AG09319 (cell line): ENCODE data around the gene CHSY1.

ENCODE experiments used
- DNase-seq: peaks from one replicate; pipeline ENCODE4 v3.0.0-alpha.2; 2010; ENCODE audit warnings: low read depth; ENCODE audit errors: extremely low read depth
- TF ChIP-seq, protein P1 (sequence below): IDR thresholded peaks from 2 replicates; pipeline ENCODE4 v1.5.1; 2011; ENCODE audit warnings: low read depth, mild to moderate bottlenecking, inconsistent platforms, low read length, moderate library complexity

The CHSY1 gene

DNA sequence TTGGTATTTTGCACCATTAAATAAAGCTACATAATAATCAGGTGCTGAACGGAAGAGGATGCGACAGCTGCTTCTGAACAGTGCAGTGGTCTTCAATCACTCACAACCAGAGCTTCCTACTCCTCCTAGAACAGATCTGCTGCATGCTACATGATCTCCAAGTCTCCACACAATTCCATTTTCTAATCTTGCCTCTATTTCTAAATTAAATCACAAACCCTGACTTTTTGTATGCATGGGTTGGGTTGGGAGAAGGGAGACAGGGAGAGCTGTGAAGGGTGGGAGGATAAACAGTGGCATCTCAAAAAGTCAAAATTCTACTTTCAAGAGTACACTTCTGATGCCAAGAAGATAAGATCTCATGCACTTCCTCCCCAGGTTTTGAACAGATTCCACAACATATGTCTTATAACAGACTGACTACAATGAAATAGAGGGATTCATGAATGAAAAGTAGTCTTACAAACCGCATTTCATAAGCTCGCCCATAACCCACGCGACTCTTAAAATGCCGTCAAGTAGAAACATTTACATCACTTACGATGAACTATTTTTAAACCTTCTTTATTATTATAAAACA lies 57.2 kb downstream of the CHSY1 start:
- DNase-seq = no peak
- TF ChIP-seq, protein P1, sequence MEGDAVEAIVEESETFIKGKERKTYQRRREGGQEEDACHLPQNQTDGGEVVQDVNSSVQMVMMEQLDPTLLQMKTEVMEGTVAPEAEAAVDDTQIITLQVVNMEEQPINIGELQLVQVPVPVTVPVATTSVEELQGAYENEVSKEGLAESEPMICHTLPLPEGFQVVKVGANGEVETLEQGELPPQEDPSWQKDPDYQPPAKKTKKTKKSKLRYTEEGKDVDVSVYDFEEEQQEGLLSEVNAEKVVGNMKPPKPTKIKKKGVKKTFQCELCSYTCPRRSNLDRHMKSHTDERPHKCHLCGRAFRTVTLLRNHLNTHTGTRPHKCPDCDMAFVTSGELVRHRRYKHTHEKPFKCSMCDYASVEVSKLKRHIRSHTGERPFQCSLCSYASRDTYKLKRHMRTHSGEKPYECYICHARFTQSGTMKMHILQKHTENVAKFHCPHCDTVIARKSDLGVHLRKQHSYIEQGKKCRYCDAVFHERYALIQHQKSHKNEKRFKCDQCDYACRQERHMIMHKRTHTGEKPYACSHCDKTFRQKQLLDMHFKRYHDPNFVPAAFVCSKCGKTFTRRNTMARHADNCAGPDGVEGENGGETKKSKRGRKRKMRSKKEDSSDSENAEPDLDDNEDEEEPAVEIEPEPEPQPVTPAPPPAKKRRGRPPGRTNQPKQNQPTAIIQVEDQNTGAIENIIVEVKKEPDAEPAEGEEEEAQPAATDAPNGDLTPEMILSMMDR = no peak

DNA sequence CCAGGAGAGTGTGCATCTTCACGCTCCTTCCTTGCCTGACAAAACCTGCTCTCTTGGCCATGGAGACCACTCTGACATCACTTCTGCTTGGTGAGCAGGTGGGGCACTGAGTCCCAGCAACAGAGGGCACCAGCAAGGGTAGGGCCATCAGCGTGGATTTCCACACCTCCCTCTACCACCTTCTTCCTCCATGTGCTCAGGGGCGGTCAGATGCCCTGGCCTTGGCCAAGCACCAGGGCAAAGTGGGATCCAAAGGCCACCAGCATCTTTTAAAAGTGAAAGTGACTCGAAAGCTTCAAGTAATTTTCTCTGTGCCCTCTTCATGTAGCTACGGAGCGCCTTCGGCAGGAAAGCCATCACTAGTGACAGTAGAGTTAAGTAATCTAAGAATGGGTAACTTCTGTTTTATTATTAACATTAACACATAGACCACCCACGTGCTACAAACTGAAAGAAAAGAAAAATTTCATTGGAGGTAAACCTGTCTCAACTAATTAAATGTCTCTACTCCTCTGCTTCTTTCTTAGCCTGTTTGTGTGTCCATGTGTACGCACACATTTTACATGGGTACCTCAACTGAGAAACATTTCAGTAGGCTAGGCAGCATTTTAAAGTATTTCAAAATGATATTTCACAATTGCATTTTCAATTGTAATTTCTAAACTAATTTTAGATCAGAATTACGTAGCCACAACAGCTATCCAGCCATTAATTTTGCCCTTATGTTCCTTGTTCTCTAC lies 57.9 kb downstream of the CHSY1 start:
- DNase-seq = no peak
- TF ChIP-seq, protein P1 = no peak

DNA sequence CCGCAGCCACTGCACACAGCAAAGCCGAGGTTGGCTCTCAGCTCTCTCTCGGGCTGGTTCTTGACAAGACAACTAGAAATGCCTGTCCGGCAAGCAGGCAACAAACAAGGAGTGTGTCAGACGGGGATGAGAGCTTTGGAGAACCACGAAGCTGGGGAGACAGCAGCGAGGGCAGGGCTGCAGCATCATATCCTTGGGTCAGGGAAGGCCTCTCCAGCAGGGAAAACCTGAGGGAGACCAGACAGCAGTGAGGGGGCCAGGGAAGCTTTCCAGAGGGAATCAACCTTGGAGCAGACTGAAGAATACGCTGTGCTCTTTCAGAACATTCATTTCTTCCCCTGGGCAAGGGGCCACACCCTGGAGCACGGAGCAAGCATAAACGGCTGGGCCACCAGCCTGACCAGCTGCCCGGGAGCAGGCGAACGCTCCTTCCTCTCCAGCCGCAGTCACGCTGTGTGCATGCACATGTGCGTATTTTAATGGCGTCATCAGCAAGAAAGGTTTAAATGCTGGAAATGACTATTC lies 58.7 kb downstream of the CHSY1 start:
- TF ChIP-seq, protein P1 = no peak
- DNase-seq = no peak

DNA sequence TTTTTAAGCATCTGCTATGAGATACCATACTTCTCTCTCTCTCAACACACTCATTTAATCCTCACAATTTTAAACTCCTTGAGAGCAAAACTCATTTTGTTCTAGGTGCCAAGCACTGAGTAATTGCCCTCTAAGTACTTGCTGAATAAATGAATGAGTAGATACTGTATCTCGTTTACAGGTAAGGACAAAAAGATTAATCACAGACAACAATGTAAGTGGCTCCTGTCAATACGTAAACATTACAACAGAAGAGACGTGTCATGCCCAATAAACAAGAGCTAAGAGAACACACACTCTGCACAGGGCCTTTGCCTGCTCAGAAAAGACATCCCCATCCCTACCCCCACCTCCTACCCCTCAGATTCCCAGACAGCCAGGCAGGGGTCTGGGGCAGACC lies 59.8 kb downstream of the CHSY1 start:
- no peak for DNase-seq
- TF ChIP-seq, protein P1 = no peak

DNA sequence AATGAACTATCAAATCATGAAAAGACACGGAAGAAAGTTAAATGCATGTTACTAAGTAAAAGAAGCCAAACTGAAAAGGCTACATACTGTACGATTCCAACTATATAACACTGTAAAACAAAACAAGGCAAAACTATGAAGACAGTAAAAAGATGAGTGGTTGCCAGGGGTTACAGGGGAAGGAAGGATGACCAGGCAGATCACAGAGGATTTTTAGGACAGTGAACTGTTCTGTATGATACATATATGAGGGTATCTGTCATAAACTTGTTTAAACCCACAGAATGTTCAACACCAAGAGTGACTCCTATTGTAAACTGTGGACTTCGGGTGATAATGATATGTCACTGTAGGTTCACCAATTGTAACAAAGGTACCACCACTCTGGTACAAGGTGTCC lies 60.6 kb downstream of the CHSY1 start:
- no peak for DNase-seq

DNA sequence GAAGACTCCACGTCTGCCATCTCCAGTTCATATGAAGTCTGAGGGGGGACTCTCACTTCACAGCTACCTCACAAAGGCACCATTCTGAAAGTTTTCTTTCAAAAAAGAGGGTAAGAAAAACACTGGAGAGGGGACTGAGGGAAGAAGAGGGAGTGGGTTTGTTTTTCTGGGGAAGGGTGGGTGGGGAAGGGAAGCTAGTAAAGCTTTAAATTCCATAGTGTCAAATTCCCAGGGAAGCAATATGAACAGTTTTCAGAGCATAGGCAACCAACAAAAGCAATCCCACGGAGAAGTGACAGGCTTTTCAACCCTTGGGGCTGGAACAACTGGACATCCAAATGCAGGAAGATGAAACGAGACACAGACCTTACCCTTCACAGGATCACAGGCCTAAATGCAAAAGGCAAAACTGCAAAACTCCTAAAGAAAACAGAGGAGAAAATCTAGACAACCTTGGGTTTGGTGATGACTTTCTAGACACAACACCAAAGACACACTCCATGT lies 61.7 kb downstream of the CHSY1 start:
- DNase-seq = no peak
- TF ChIP-seq, protein P1 = no peak

More for the DNA sequence above, 60.6 kb downstream of the CHSY1 start:
- TF ChIP-seq, protein P1 = no peak
